Neutrophil (primary cell): ENCODE data around the gene RABGAP1.

Experiments
- H3K27ac ChIP-seq: fragments of 200-600 bp; sonication (generic); 2 replicates; pipeline ENCODE4 v1.5.1; 2016; ENCODE audit warnings: mild to moderate bottlenecking, moderate library complexity
- H3K27me3 ChIP-seq: fragments of 200-600 bp; sonication (generic); 2 replicates; pipeline ENCODE4 v1.6.0; 2016; ENCODE audit warnings: mild to moderate bottlenecking
- H3K36me3 ChIP-seq: fragments of 200-600 bp; sonication (generic); 2 replicates; pipeline ENCODE4 v1.5.1; 2017
- H3K4me1 ChIP-seq, 2 experiments: fragments of 200-600 bp in 1 of 2; sonication (generic) in 1 of 2; 1 replicate in 1 of 2; 2 replicates in 1 of 2; pipeline versions ENCODE4 v1.5.1 to v1.6.1; 2013 to 2016; ENCODE audit warnings: low read depth in 1 of 2, low read length in 1 of 2, mild to moderate bottlenecking in 1 of 2, moderate library complexity in 1 of 2; ENCODE audit not compliant: control insufficient read depth in 1 of 2, insufficient read depth in 1 of 2
- H3K4me3 ChIP-seq, 2 experiments: fragments of 200-600 bp in 1 of 2; sonication (generic) in 1 of 2; 1 replicate in 1 of 2; 2 replicates in 1 of 2; pipeline ENCODE4 v1.5.1; 2013 to 2016; ENCODE audit warnings: low read depth in 1 of 2, low read length in 1 of 2, mild to moderate bottlenecking in 1 of 2, moderate library complexity in 1 of 2
- H3K9me3 ChIP-seq: fragments of 200-600 bp; sonication (generic); 2 replicates; pipeline ENCODE4 v1.5.1; 2016
- CTCF ChIP-seq: fragments of 200-600 bp; sonication (generic); IDR thresholded peaks from 2 replicates; pipeline ENCODE4 v1.5.1; 2016; ENCODE audit warnings: antibody characterized with exemption

RABGAP1 gene

GRCh38 chr9:123028136-123028535, 87.3 kb downstream of the RABGAP1 start:
- no peaks in the 10 kb centered on the region for H3K9me3 ChIP-seq
- no peak for TF ChIP-seq CTCF
- H3K27me3 ChIP-seq = peaks cover 3% of the 10 kb centered on the region
- no peak overlapping the region for H3K27ac ChIP-seq
- H3K4me1 ChIP-seq = peaks cover 0 to 14% of the 10 kb centered on the region in 2 experiments
- no peak overlapping the region for H3K4me3 ChIP-seq
- peaks cover 16% of the 10 kb centered on the region for H3K36me3 ChIP-seq

- TF ChIP-seq CTCF = no peak
- Histone ChIP-seq H3K9me3 (no peaks in the 10 kb centered on the region), H3K4me3 (no peak overlapping the region), H3K27ac (no peak overlapping the region), H3K36me3 (peaks cover 11% of the 10 kb centered on the region), H3K27me3 (peaks cover 11% of the 10 kb centered on the region), H3K4me1 (peaks cover 0 to 22% of the 10 kb centered on the region in 2 experiments)
Observed at GRCh38 chr9:123028973-123029372, 88.2 kb downstream of the RABGAP1 start.

- H3K36me3 ChIP-seq = peaks cover 6% of the 10 kb centered on the region
- no peak for TF ChIP-seq CTCF
- peaks cover 0 to 36% of the 10 kb centered on the region in 2 experiments for H3K4me1 ChIP-seq
- no peak overlapping the region for H3K4me3 ChIP-seq
- H3K27me3 ChIP-seq = peaks cover 17% of the 10 kb centered on the region
- H3K9me3 ChIP-seq = no peaks in the 10 kb centered on the region
- H3K27ac ChIP-seq = no peak overlapping the region
Observed at GRCh38 chr9:123031963-123032362, 91.1 kb downstream of the RABGAP1 start.

GRCh38 chr9:123033352-123033751, 92.5 kb downstream of the RABGAP1 start, which contains the start of gene GPR21:
Gene GPR21 (plus strand): TSS chr9:123033667. CDS start chr9:123034567, 900 bp downstream.
- no peaks in the 10 kb centered on the region for H3K36me3 ChIP-seq
- H3K4me3 ChIP-seq = no peak within 1 kb of the TSS
- H3K27ac ChIP-seq = no peak within 1 kb of the TSS
- no peak for TF ChIP-seq CTCF
- H3K4me1 ChIP-seq = peaks cover 0 to 36% of the 10 kb centered on the region in 2 experiments
- no peaks in the 10 kb centered on the region for H3K9me3 ChIP-seq
- peaks cover 17% of the 10 kb centered on the region for H3K27me3 ChIP-seq

GRCh38 chr9:123033864-123034601, 93.2 kb downstream of the RABGAP1 start:
- Histone ChIP-seq H3K27ac (no peak overlapping the region), H3K9me3 (no peaks in the 10 kb centered on the region), H3K4me3 (no peak overlapping the region), H3K27me3 (peaks cover 17% of the 10 kb centered on the region), H3K36me3 (no peaks in the 10 kb centered on the region), H3K4me1 (peaks cover 0 to 36% of the 10 kb centered on the region in 2 experiments)
- no peak for TF ChIP-seq CTCF
